Colonic mucosa (tissue), 4 donors: Measurements from ENCODE around the gene PYGM. TPM values are rescaled to one million over a fixed set of nuclear protein-coding genes. Genes with fewer than 3 reads are reported as not detected.

Experiments used
- DNase-seq: peaks from one replicate; pipeline ENCODE4 v3.0.0-alpha.2; 2020
- H3K27ac ChIP-seq: fragments of 200-600 bp; one replicate; pipeline ENCODE4 v1.8.0; 2021
- H3K27me3 ChIP-seq: fragments of 200-600 bp; one replicate; pipeline ENCODE4 v1.8.0; 2021
- H3K36me3 ChIP-seq: fragments of 200-600 bp; one replicate; pipeline ENCODE4 v1.8.0; 2021
- H3K4me1 ChIP-seq: fragments of 200-600 bp; one replicate; pipeline ENCODE4 v1.8.0; 2021; ENCODE audit warnings: mild to moderate bottlenecking
- H3K4me3 ChIP-seq: fragments of 200-600 bp; one replicate; pipeline ENCODE4 v1.8.0; 2021
- H3K9ac ChIP-seq, 2 donors: one replicate each; pipeline ENCODE4 v1.7.0; 2013; ENCODE audit warnings: control low read depth in 2 of 2, low read depth in 2 of 2, low read length in 2 of 2
- H3K9me3 ChIP-seq: fragments of 200-600 bp; one replicate; pipeline ENCODE4 v1.8.0; 2021
- CTCF ChIP-seq: fragments of 200-600 bp; IDR thresholded peaks from one replicate; pipeline ENCODE4 v1.8.0; 2022; ENCODE audit warnings: antibody characterized with exemption, mild to moderate bottlenecking
- intact Hi-C: fragments of 100-400 bp; cut with DNase I; formaldehyde crosslinking; loops from one replicate; pipeline ENCODE4 v1.14.1; 2022
- total RNA-seq, 2 donors: library from RNA; stranded (reverse); fragmentation: NEBNext Ultra II Directional in 1 of 2; extraction: Animal tissue kit (Norgen Biotek cat#: 25700) in 1 of 2; gene quantifications; one replicate each; pipeline ENCODE4 v1.2.1, GENCODE V29; 2021
- donor health status: healthy.
- donor health status: DM: no; HTN: no; CAD: no.
- donor health status: DM: no; HTN: no; CAD: no.

Gene PYGM
- total RNA-seq, 2 donors from 2014 or later: 1.6 to 2.7 TPM

DNA sequence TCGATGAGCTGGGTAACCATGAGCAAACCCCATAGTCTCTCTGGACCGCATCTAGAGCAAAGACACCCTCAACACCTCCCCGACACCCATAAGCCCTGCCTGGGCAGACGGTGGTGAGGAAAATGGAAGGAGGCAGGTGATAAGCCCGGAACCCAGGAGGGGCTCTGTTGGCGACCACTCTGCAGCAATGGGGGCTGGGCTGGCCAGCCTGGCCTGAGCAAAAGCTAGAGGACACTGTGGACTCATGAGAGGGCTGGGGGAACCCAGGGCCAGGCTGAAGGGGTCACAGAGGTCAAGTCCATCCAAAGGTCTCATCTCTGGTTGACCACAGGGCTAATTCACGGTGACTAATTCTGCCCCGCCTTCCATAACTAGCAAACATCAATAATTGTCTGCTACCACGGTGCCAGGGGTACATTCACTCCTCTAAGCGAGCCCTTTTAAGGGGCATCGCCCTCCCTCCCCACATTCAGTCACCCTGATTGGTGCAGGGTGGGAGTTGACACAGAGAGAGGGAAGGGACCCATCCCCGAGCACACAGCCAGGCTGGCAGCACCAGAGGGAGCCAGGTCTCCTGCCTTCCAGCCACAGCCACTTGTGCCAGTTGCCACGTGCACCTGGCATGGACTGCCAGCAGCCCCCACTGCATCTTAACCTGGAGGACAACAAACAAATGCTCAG lies 4.0 kb downstream of the PYGM start:
- Histone ChIP-seq H3K9me3 (no peaks in the 10 kb centered on the region), H3K27ac (no peak overlapping the region), H3K4me3 (no peak overlapping the region), H3K36me3 (no peaks in the 10 kb centered on the region), H3K9ac (no peak overlapping the region), H3K4me1 (no peaks in the 10 kb centered on the region), H3K27me3 (no peaks in the 10 kb centered on the region)
- no peak for TF ChIP-seq CTCF
- no peak for DNase-seq
- intact Hi-C loops: no loop called here

GRCh38 chr11:64754919-64755662 lies 4.7 kb downstream of the PYGM start:
- no peaks in the 10 kb centered on the region for H3K4me1 ChIP-seq
- H3K27ac ChIP-seq: no peak overlapping the region
- H3K27me3 ChIP-seq: no peaks in the 10 kb centered on the region
- no peak overlapping the region for H3K4me3 ChIP-seq
- H3K36me3 ChIP-seq: no peaks in the 10 kb centered on the region
- no peak for TF ChIP-seq CTCF
- no peaks in the 10 kb centered on the region for H3K9me3 ChIP-seq
- no peak overlapping the region for H3K9ac ChIP-seq
- intact Hi-C loops: no loop called here
- no peak for DNase-seq

GRCh38 chr11:64754124-64754918 lies 5.5 kb downstream of the PYGM start:
- no peak overlapping the region for H3K4me3 ChIP-seq
- H3K4me1 ChIP-seq: no peaks in the 10 kb centered on the region
- H3K9me3 ChIP-seq: no peaks in the 10 kb centered on the region
- DNase-seq: no peak
- intact Hi-C loops: no loop called here
- H3K36me3 ChIP-seq: no peaks in the 10 kb centered on the region
- no peaks in the 10 kb centered on the region for H3K27me3 ChIP-seq
- H3K9ac ChIP-seq: no peak overlapping the region
- TF ChIP-seq CTCF: no peak
- no peak overlapping the region for H3K27ac ChIP-seq

DNA sequence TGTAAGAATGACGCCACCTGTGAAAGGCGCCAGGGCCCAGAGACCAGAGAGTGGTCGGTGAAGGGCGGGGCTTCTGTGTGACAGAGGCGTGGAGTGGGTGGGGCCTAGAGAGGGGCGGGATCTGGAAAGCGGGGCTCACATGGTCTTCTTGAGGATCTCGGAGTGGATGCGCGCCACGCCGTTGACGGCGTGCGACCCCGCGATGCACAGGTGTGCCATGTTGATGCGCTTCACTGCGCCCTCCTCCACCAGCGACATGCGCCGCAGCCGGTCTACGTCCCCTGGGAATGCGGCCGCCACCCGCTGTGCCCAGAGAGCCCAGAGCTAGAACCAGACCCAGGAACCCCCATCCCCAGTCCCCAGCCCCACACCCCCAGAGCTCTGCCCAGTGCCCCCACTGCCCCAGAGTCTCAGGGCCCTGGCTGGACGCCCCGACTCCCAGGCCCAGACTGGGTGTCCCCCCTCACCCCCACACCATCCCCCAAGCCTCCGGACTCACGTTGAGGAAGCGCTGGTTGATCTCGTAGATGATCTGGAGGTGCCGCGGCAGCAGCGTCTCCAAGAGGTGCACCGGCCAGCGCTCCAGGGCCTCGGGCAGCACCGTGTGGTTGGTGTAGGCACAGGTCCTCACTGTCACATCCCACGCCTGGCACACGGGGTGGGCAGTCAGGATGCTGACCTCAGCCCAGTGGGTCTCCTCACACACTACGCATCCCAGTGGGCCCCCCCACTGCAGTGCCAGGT lies 6.2 kb downstream of the PYGM start:
- Histone ChIP-seq H3K4me1 (no peaks in the 10 kb centered on the region), H3K36me3 (no peaks in the 10 kb centered on the region), H3K9me3 (no peaks in the 10 kb centered on the region), H3K27me3 (no peaks in the 10 kb centered on the region), H3K27ac (no peak overlapping the region), H3K9ac (no peak overlapping the region), H3K4me3 (no peak overlapping the region)
- intact Hi-C loops: no loop called here
- no peak for TF ChIP-seq CTCF
- DNase-seq: no peak

DNA sequence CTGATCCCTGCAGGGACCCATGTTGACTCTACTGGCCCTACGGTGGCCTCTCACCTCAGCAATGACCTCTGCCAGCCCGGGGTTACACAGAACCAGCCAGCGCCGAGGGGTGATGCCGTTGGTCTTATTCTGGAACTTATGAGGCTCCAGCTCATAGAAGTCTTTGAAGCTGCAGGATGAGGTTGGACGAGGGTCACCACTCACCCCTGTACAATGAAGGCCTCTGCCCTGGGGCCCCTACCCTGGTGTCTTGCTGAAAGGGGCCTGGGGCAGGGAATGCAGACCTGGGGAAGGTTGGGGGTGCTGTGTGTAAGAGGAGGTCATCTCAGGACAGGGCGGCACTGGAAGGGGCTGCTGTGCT lies 6.8 kb downstream of the PYGM start:
- no peak for DNase-seq
- Histone ChIP-seq H3K27me3 (no peaks in the 10 kb centered on the region), H3K36me3 (no peaks in the 10 kb centered on the region), H3K27ac (no peak overlapping the region), H3K9ac (no peak overlapping the region), H3K4me3 (no peak overlapping the region), H3K4me1 (no peaks in the 10 kb centered on the region), H3K9me3 (no peaks in the 10 kb centered on the region)
- no peak for TF ChIP-seq CTCF
- intact Hi-C loops: no loop called here
